GM21423 (cell line): ENCODE measurements around the gene EIF4ENIF1.
"Not testable (repeated sequence)": the region's sequence is repeated elsewhere in the genome, so short reads cannot be mapped to it uniquely, and the experiment has no call there.

Source experiments
- ATAC-seq: cut with Tn5 transposase; IDR thresholded peaks from one replicate; pipeline ENCODE4 v1.9.1; 2021; ENCODE audit warnings: mild to moderate bottlenecking, moderate library complexity; ENCODE audit not compliant: unreplicated experiment

The EIF4ENIF1 gene

GRCh38 chr22:31495343-31495742, 5.7 kb upstream of the EIF4ENIF1 start:
- ATAC-seq = no peak

GRCh38 chr22:31493355-31493754, 3.7 kb upstream of the EIF4ENIF1 start:
- not testable (repeated sequence) for ATAC-seq

DNA sequence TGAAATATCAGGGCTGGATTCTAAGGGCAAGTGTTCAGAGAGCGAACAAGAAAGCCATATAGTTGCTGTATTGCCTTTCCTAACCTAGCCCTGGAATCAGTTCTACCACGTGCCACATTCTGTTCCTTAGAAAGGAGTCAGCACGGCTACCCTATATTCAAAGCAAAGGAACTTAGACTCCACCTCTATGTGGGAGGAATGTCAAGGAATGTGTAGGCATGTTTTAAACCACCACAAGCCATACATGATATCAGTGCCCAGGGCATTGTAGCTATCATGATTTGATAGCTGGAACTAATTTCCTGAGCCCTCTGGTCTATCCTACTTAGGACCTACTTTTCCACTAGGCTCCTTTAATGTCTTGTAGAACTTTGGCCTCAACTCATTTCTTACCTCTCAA, 2.5 kb upstream of the EIF4ENIF1 start:
- ATAC-seq = no peak

DNA sequence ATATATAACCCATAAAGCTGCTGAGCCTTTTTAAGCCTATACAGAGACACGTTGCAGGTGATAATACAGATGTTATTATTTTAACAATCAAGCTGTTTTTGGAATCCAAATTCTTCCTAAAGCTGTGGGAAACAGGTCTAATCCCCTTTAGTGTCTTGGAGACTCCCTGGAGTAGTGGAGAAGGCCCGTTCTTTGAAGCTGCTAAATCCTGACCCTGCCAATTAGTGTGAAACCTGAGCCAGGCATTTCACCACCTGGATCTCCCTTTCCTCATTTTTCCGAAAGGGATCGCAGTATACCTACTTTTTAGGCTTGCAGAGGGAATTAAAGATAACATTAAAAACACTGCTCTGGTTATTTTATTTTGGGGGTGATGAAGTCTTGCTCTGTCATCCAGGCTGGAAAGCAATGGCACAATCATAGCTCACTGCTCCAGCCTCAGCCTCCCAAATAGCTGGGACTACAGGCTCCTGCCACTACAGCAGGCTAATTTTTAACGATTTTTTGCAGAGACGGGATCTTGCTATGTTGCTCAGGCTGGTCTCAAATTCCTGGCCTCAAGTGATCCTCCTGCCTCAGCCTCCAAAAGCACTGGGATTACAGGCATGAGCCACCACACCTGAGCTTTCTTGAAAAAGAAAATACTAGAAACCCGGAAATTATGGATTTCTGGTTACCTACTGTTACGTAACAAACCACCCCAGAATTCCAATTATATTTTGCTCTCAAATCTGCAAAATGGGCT, 1.7 kb upstream of the EIF4ENIF1 start:
- no peak for ATAC-seq

DNA sequence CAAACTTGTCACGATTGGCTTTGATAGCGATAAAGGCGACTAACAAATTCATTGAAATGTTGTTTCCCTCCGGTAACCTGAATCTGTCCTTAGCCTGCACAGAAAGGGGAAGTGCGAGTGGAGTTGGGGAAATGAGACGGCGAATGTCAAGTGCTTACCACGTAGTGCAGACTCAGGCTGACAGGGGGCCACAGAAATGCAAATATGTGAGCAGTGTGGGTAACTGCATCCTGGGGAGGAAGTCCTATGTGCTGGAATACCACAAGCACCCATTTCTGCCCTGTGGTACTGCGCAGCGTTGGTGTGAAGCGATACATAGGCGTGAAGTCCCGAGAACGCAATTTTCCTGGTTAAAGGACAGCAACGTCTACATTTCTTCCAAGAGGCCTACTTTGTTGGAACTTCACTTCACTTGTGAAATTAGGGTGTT, 869 bp upstream of the EIF4ENIF1 start:
- ATAC-seq = peak; percentile 55

GRCh38 chr22:31488988-31489617, 539 bp downstream of the EIF4ENIF1 start:
- ATAC-seq = peak; percentile 4

DNA sequence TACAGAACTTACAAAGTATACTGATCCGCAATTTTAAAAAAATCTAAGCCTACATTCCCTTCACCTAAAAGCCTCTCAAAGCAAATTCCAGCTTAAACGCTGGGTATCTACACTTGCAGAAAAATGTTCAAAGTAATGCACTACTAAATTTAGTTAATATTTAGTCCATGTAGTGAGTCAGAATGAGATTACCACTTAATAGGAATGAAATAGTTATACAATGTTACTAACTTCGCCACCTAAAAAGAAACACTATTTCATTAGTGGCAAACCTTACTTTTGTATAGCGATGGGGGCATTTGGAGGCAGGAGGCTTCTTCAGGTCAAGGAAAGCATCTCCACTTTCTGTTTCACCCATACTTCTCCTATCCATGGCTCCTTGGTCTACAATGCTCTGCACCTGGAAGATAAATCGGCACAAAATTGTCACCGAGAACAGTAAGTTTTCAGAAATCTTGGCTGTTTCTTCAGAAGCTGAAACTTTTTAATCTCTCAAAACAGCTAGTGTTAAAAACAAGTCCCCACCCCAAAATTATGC, 1.2 kb downstream of the EIF4ENIF1 start:
- no peak for ATAC-seq

- ATAC-seq = no peak
Measured at GRCh38 chr22:31486951-31487350, 2.7 kb downstream of the EIF4ENIF1 start.

DNA sequence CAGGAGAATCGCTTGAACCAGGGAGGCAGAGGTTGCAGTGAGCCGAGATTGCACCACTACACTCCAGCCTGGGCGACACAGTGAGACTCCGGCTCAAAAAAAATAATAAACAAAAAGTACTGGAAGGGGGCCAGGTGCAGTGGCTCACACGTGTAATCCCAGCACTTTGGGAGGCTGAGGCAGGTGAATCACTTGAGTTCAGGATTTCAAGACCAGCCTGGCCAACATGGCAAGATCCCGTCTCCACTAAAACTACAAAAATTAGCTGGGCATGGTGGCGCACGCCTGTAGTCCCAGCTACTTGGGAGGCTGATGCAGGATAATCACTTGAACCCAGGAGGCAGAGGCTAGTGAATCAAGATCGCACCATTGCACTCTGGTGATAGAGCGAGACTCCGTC, 3.3 kb downstream of the EIF4ENIF1 start:
- ATAC-seq = not testable (repeated sequence)

- not testable (repeated sequence) for ATAC-seq
Measured at GRCh38 chr22:31482470-31482869, 7.2 kb downstream of the EIF4ENIF1 start.

DNA sequence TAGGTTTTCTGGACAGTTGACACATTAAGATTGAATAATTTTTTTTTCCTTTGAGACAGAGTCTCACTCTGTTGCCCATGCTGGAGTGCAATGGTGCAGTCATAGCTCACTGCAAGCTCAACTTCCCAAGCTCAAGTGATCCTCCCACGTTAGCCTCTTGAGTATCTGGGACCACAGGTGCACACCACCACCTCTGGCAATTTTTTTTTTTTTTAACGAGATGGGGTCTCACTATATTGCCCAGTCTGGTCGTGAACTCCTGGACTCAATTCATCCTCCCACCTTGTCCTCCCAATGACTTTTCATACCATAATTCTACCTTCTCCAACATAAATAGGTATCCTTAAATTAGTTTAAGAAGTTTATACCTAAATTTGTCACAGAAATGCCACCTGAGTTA, 8.5 kb downstream of the EIF4ENIF1 start:
- no peak for ATAC-seq

- ATAC-seq = no peak
Measured at GRCh38 chr22:31477329-31477728, 12.3 kb downstream of the EIF4ENIF1 start.

GRCh38 chr22:31475800-31476199, 13.8 kb downstream of the EIF4ENIF1 start:
- ATAC-seq = no peak

- ATAC-seq = no peak
Measured at GRCh38 chr22:31474743-31475142, 14.9 kb downstream of the EIF4ENIF1 start.

DNA sequence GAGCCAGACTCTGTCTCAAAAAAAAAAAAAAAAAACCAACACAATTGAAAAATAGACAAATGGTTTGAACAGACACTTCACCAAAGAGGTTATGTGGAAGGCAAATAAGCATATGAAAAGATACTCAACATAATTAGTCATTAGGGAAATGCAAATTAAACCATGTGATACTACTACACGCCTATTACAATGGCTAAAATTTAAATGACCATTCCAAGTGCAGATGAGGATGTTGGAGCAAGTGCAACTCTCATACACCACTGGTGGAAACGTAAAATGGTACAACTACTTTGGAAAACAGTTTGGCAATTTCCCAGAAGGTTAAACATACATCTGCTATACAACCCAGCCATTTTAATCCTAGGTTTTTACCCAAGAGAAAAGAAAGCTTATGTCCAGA, 24.3 kb downstream of the EIF4ENIF1 start:
- ATAC-seq = no peak

GRCh38 chr22:31461699-31462098, 27.9 kb downstream of the EIF4ENIF1 start:
- no peak for ATAC-seq

DNA sequence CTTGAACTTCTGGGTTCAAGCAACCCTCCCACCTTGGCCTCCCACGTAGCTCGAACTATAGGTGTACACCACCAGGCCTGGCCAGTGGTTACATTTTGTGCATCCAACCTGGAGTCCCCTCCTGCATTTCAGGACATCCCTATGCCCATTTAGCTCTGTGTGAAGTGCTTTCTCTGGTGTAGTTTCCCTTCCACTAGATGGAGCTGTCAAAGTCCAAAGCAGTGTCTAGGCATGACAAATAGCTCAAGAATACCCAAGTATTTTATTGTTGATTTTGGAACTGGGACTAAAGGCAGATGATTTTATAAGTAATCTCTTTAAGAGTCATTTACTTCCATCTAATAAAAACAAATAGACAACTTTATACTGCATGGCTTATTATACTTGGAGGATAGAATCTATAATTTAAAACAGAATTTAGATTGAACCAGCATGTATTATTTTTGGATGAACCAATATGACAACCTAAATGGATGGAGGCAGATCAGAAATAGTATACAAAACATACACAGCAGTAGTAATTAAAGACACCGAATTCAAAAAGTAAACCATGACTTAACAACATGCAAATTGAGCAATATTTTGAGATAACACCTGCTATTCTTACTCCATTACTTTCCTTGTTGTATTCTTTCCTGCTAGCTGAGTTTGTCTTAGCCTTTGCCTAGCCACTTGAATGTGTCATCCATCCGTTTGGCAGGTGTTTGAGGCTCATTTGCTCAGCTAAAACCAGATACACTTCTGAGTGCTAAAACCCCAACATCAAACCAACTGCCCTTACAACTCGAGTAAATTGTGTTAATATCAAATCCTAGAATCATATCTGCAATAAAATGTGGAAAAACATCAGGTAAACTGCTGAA, 37.7 kb downstream of the EIF4ENIF1 start:
- ATAC-seq = no peak

DNA sequence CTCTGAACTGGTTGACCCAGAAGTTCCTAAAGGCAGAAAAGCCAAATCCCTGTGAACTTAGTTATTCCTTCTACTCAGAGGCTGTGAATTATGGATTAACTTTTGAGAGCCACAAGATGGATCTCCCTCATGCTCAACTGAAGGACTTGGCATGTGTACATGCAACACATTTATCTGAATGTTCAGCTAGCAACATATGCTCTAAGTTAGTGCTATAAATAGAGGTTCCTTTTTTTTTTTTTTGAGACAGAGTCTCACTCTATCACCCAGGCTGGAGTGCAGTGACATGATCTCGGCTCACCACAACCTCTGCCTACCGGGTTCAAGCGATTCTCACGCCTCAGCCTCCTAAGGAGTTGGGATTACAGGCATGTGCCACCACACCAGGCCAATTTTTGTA, 40.1 kb downstream of the EIF4ENIF1 start:
- no peak for ATAC-seq

DNA sequence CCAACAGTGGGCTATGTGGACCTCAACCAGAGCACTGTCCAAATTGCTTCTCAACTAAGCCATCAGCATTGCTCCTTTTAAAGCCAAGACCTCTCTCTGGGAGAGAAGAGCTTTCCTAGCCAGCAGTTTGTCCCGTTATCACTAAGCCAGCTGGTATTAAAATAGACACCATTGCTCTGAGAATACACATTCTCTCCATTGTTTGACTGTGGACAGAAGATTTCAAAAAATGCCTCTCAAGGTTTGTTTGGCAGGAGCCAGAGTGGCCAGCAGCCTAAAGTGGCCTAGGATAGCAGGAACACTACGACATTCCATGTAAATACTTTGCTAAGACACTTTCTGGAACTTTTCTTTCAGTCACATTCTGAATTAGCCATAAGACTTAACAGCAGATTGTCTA, 41.3 kb downstream of the EIF4ENIF1 start:
- no peak for ATAC-seq

- no peak for ATAC-seq
Measured at GRCh38 chr22:31447337-31447736, 42.3 kb downstream of the EIF4ENIF1 start.

GRCh38 chr22:31446767-31447166, 42.9 kb downstream of the EIF4ENIF1 start:
- no peak for ATAC-seq
